Heart right ventricle (tissue), 16 donors: Measurements from ENCODE around the gene WNT4. TPM values are rescaled to one million over a fixed set of nuclear protein-coding genes. Genes with fewer than 3 reads are reported as not detected.

Source experiments
- ATAC-seq, 8 donors: fragments of 200-7000 bp; cut with Tn5 transposase; one replicate each; pipeline ENCODE4 v1.9.1; 2020; ENCODE audit warnings: mild to moderate bottlenecking in 8 of 8, moderate library complexity in 8 of 8, moderate number of reproducible peaks in 1 of 8
- DNase-seq, 2 donors: peaks; one replicate each; pipeline ENCODE4 v3.0.0-alpha.2; 2020
- H3K27ac ChIP-seq, 10 donors: fragments of 200-600 bp; sonication (generic) in 2 of 10; one replicate each; pipeline versions ENCODE4 v1.5.0 to v1.8.0; 2020 to 2022; ENCODE audit warnings: mild to moderate bottlenecking in 3 of 10
- H3K27me3 ChIP-seq, 7 donors: fragments of 200-600 bp; one replicate each; pipeline ENCODE4 v1.8.0; 2021 to 2022; ENCODE audit warnings: mild to moderate bottlenecking in 2 of 7
- H3K36me3 ChIP-seq, 9 donors: fragments of 200-600 bp; sonication (generic) in 1 of 9; one replicate each; pipeline versions ENCODE4 v1.5.0 to v1.8.0; 2020 to 2022; ENCODE audit warnings: mild to moderate bottlenecking in 2 of 9
- H3K4me1 ChIP-seq, 9 donors: fragments of 200-600 bp; sonication (generic) in 1 of 9; one replicate each; pipeline versions ENCODE4 v1.5.0 to v1.8.0; 2020 to 2022; ENCODE audit warnings: mild to moderate bottlenecking in 4 of 9
- H3K4me3 ChIP-seq, 10 donors: fragments of 200-600 bp; sonication (generic) in 2 of 10; one replicate each; pipeline versions ENCODE4 v1.5.0 to v1.8.0; 2020 to 2022; ENCODE audit warnings: mild to moderate bottlenecking in 7 of 10, moderate library complexity in 2 of 10
- H3K9me3 ChIP-seq, 11 donors: fragments of 200-600 bp in 10 of 11; sonication (generic) in 2 of 11; one replicate each; pipeline versions ENCODE4 v1.5.0 to v1.8.0; 2013 to 2022; ENCODE audit warnings: mild to moderate bottlenecking in 2 of 11, control low read depth in 1 of 11, moderate library complexity in 1 of 11
- CTCF ChIP-seq, 9 donors: fragments of 200-600 bp; sonication (generic) in 2 of 9; IDR thresholded peaks; one replicate each; pipeline versions ENCODE4 v1.5.0 to v1.8.0; 2021 to 2022; ENCODE audit warnings: antibody characterized with exemption in 9 of 9, mild to moderate bottlenecking in 5 of 9, moderate library complexity in 1 of 9
- WGBS, 2 donors: extraction: QIAGEN DNeasy Blood & Tissue Kit; methylation state at CpG; one replicate each; pipeline ENCODE4 v1.1.7; 2013; ENCODE audit warnings: inconsistent platforms in 1 of 2; 5-methylcytosine and 5-hydroxymethylcytosine counted together
- intact Hi-C, 10 donors: fragments of 100-400 bp; cut with DNase I; formaldehyde crosslinking; loops; one replicate each; pipeline versions ENCODE4 v1.11.1 to v1.14.2; 2022
- polyA plus RNA-seq, 2 donors: library from polyadenylated mRNA; stranded (reverse); fragments of 200-250 nt; gene quantifications; one replicate each; pipeline ENCODE4 v1.2.3, GENCODE V29; 2013
- total RNA-seq, 10 donors: library from RNA; stranded (reverse); fragmentation: NEBNext Ultra II Directional in 3 of 10; extraction: Animal tissue kit (Norgen Biotek cat#: 25700) in 3 of 10; gene quantifications; one replicate each; pipeline versions ENCODE4 v1.2.1 to v1.2.4, GENCODE V29; 2021 to 2023
- donor health status: Arrhythmogenic right ventricular cardiomyopathy.
- donor health status: ischemic (EF 13 %, LVEDD 7.1; RV severe dilation, severe dysfunction).
- donor health status: healthy with polysubstance abuse.
- donor health status: DM: no; HTN: yes; CAD: no.
- donor health status: DM: no; HTN: no; CAD: no.
- donor health status: ischemic (EF 25% LVEDD 6.9; RV normal size, moderate dysfunction).
- donor health status: ischemic (EF 25% LVEDD 5.7; RV mildly dilated, moderate dysfunction).
- donor health status: healthy.
- donor health status: DM: yes; HTN: yes; CAD: no.
- donor health status: Ischemic cardiomyopathy.
- donor health status: ischemic (EF 35%, LVEDD 5.7; RV mildly dilated, moderate dysfunction).
- donor health status: nonischemic (EF 11% LVEDD 7.7; RV severe dilation, severe dysfunction).
- donor health status: DM: yes; HTN: yes; CAD: no.
- donor health status: PGD.
- donor health status: ischemic (EF 29% LVEDD 5.4; RV normal size, mild dysfunction).
- donor health status: nonischemic (EF 23%, LVEDD 6.1; RV moderate dilation, normal function).

WNT4 gene
- total and polyA plus RNA-seq, 12 donors = 0.06 to 0.16 TPM; not detected in 10

- peaks cover 0 to 30% (median 0%) of the 10 kb centered on the region in 9 donors for H3K36me3 ChIP-seq
- H3K9me3 ChIP-seq = no peaks in the 10 kb centered on the region
- H3K27ac ChIP-seq = peak overlapping the region in 1 of 10 donors; percentile 10
- intact Hi-C loops = loop anchor here in 1 of 10 donors (10.0 kb wide), 1 partner anchor 522 kb away; the partner anchor contains the start of gene C1QC
- H3K27me3 ChIP-seq = no peaks in the 10 kb centered on the region
- peak in 4 of 8 donors; percentile 13 to 54 (median 40) for ATAC-seq
- WGBS, 2 donors = 77 to 82% methylated on average over 21 of the region's 21 CpGs
- DNase-seq = no peak
- no peak for TF ChIP-seq CTCF (IDR thresholded peaks at IDR 0.05)
- no peak overlapping the region for H3K4me3 ChIP-seq
- peaks cover 0 to 20% (median 3%) of the 10 kb centered on the region in 9 donors for H3K4me1 ChIP-seq
These were observed 20.4 kb downstream of the WNT4 start for GRCh38 chr1:22122273-22123070.

GRCh38 chr1:22121421-22121911, 21.4 kb downstream of the WNT4 start:
- ATAC-seq (peak in 1 of 8 donors; percentile 20), DNase-seq (no peak)
- WGBS, 2 donors = 74 to 76% methylated on average over 15 of the region's 15 CpGs
- intact Hi-C loops = loop anchor here in 1 of 10 donors (10.0 kb wide), 1 partner anchor 523 kb away; the partner anchor contains the start of gene C1QC
- Histone ChIP-seq H3K9me3 (no peaks in the 10 kb centered on the region), H3K4me3 (no peak overlapping the region), H3K4me1 (peaks cover 0 to 29% (median 9%) of the 10 kb centered on the region in 9 donors), H3K27ac (no peak overlapping the region), H3K27me3 (no peaks in the 10 kb centered on the region), H3K36me3 (peaks cover 0 to 30% (median 0%) of the 10 kb centered on the region in 9 donors)
- no peak for TF ChIP-seq CTCF (IDR thresholded peaks at IDR 0.05)

GRCh38 chr1:22120469-22120790, 22.5 kb downstream of the WNT4 start:
- Histone ChIP-seq H3K9me3 (no peaks in the 10 kb centered on the region), H3K4me1 (peaks cover 0 to 40% (median 11%) of the 10 kb centered on the region in 9 donors), H3K27ac (no peak overlapping the region), H3K36me3 (peaks cover 0 to 32% (median 0%) of the 10 kb centered on the region in 9 donors), H3K27me3 (no peaks in the 10 kb centered on the region), H3K4me3 (no peak overlapping the region)
- WGBS, 2 donors = 83 to 84% methylated on average over 11 of the region's 11 CpGs
- ATAC-seq (no peak), DNase-seq (no peak)
- no peak for TF ChIP-seq CTCF (IDR thresholded peaks at IDR 0.05)
- intact Hi-C loops = loop anchor here in 1 of 10 donors (10.0 kb wide), 1 partner anchor 524 kb away; the partner anchor contains the start of gene C1QC

- peaks cover 0 to 45% (median 17%) of the 10 kb centered on the region in 9 donors for H3K4me1 ChIP-seq
- no peaks in the 10 kb centered on the region for H3K27me3 ChIP-seq
- no peak for DNase-seq
- no peaks in the 10 kb centered on the region for H3K9me3 ChIP-seq
- intact Hi-C loops = loop anchor here in 2 of 10 donors (10.0 kb wide), 2 partner anchors 155 to 525 kb away; partner anchors contain the start of gene C1QC (in 1 of the 2)
- H3K4me3 ChIP-seq = no peak overlapping the region
- peaks cover 0 to 38% (median 0%) of the 10 kb centered on the region in 9 donors for H3K36me3 ChIP-seq
- ATAC-seq = no peak
- 95 to 96% methylated on average over 44 of the region's 44 CpGs for WGBS, 2 donors
- no peak overlapping the region for H3K27ac ChIP-seq
- no peak for TF ChIP-seq CTCF (IDR thresholded peaks at IDR 0.05)
These were observed 23.1 kb downstream of the WNT4 start for GRCh38 chr1:22119626-22120468.
